ENCODE measurements around the gene MDGA2. TPM values are rescaled to one million over a fixed set of nuclear protein-coding genes. Genes with fewer than 3 reads are reported as not detected.

The MDGA2 gene
- total and polyA plus RNA-seq, 11 donors: 0.12 to 0.26 TPM; not detected in 9

DNA sequence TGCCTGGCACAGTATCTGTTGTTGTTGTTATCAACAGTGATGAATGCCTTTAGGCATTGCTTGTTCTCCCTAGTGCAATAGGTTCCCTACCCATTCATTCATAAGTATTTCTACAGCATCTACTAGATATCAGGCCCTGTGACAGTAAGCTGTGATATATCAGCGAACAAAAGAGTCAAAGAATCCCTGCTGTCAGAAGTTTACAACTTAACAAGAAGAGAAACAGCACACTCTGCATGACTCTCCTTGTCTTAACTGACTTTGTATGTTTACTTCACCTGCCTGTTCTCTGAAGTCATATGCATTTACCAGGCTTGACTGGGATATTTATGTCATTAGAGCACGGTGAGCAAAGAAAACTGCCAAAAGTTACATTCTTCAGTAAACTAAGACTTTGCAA, 571.6 kb downstream of the MDGA2 start:
- no peaks in the 10 kb centered on the region for H3K9me3 ChIP-seq

DNA sequence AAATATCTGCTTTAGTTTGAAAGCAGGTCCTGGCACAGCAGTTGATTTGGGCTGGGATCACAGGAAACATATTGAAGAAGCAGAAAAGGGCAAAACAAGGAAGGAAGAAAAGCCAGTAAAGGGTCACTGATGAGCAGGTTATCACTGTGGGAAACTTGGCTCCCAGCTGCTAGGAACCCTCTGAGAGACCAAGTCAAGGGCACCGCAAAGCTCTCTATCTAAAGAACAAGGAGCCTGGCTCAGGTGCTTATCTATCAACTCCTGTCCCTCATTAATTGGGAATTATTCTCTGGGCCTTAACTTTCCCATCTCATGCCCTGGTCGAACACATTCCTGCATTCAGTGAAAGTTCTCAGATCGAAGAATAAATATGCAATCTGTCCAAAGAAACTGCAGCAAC, 572.9 kb downstream of the MDGA2 start:
- no peaks in the 10 kb centered on the region for H3K36me3 ChIP-seq
- ATAC-seq: no peak
- intact Hi-C loops (cut with DNase I): no loop called here

More for the DNA sequence above, 571.6 kb downstream of the MDGA2 start:
- 27 to 38% (median 30%) methylated on average over 2 of the region's 2 CpGs for WGBS, 4 donors
- intact Hi-C loops (cut with DNase I): no loop called here
- no peak for TF ChIP-seq POLR2A (IDR thresholded peaks at IDR 0.05)
- TF ChIP-seq, protein P1, sequence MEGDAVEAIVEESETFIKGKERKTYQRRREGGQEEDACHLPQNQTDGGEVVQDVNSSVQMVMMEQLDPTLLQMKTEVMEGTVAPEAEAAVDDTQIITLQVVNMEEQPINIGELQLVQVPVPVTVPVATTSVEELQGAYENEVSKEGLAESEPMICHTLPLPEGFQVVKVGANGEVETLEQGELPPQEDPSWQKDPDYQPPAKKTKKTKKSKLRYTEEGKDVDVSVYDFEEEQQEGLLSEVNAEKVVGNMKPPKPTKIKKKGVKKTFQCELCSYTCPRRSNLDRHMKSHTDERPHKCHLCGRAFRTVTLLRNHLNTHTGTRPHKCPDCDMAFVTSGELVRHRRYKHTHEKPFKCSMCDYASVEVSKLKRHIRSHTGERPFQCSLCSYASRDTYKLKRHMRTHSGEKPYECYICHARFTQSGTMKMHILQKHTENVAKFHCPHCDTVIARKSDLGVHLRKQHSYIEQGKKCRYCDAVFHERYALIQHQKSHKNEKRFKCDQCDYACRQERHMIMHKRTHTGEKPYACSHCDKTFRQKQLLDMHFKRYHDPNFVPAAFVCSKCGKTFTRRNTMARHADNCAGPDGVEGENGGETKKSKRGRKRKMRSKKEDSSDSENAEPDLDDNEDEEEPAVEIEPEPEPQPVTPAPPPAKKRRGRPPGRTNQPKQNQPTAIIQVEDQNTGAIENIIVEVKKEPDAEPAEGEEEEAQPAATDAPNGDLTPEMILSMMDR (IDR thresholded peaks at IDR 0.05): no peak
- no peaks in the 10 kb centered on the region for H3K4me1 ChIP-seq
- no peak overlapping the region for H3K4me3 ChIP-seq
- no peaks in the 10 kb centered on the region for H3K36me3 ChIP-seq
- no peaks in the 10 kb centered on the region for H3K27me3 ChIP-seq
- ATAC-seq (no peak), DNase-seq (no peak)
- no peak overlapping the region for H3K27ac ChIP-seq

DNA sequence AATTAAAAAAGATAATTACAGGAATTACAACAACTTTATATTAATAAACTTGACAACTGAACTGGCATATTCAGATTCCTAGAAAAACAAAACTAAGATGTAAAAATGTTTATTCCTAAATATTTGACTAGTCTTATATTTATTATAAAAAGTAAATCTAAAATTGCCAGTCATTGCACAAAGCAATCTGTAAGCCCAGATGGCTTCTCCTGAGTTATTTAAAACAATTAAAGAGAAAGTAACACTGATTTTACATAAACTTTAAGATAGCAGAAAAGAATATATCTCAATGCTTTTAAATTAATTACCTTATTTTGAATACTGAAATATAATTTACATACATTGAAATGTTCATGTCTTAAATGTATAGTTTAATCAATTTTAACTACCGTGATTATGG, 589.7 kb downstream of the MDGA2 start:
- Histone ChIP-seq H3K36me3 (no peaks in the 10 kb centered on the region), H3K4me3 (no peak overlapping the region), H3K27me3 (no peaks in the 10 kb centered on the region), H3K4me1 (no peaks in the 10 kb centered on the region), H3K27ac (no peak overlapping the region), H3K9me3 (peaks cover 0 to 3% (median 0%) of the 10 kb centered on the region in 12 donors)
- TF ChIP-seq, protein P1 (IDR thresholded peaks at IDR 0.05): no peak
- TF ChIP-seq POLR2A (IDR thresholded peaks at IDR 0.05): no peak
- 87 to 95% (median 93%) methylated on average over 1 of the region's 1 CpG for WGBS, 4 donors
- no peak for ATAC-seq
- intact Hi-C loops (cut with DNase I): no loop called here
- DNase-seq: no peak

More for the DNA sequence above, 572.9 kb downstream of the MDGA2 start:
- no peak for DNase-seq
- TF ChIP-seq, protein P1 (IDR thresholded peaks at IDR 0.05): no peak
- TF ChIP-seq POLR2A (IDR thresholded peaks at IDR 0.05): no peak
- Histone ChIP-seq H3K4me3 (no peak overlapping the region), H3K9me3 (no peaks in the 10 kb centered on the region), H3K27ac (no peak overlapping the region), H3K27me3 (no peaks in the 10 kb centered on the region), H3K4me1 (no peaks in the 10 kb centered on the region)
- 24 to 52% (median 40%) methylated on average over 3 of the region's 3 CpGs for WGBS, 4 donors

DNA sequence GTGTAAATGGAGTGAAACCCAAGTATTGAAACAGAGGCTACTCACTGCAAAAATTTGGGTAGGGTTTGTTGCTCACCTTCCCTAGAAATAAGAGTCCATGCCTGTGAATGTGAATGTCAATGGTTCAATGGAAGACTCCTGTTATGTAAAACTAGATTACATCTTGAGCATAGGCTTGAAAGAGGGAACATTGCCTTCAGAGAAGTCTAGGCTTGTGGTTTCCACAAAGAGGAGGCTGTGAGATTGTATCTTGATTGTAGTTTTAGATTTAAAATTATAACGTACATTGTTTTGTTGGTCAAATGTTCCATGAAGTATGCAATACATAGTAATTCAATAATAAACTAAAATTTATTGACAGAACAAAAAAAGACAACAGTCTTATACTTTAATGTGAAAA, 610.1 kb downstream of the MDGA2 start:
- intact Hi-C loops (cut with DNase I): no loop called here
- WGBS, 4 donors: 67 to 80% (median 70%) methylated on average over 1 of the region's 1 CpG
- Histone ChIP-seq H3K9me3 (no peaks in the 10 kb centered on the region), H3K4me3 (no peak overlapping the region), H3K27ac (no peak overlapping the region), H3K36me3 (no peaks in the 10 kb centered on the region), H3K4me1 (no peaks in the 10 kb centered on the region), H3K27me3 (peaks cover 0 to 3% (median 0%) of the 10 kb centered on the region in 9 donors)
- TF ChIP-seq, protein P1 (IDR thresholded peaks at IDR 0.05): no peak
- no peak for TF ChIP-seq POLR2A (IDR thresholded peaks at IDR 0.05)
- DNase-seq: no peak
- ATAC-seq: no peak

All from heart left ventricle (tissue), 16 donors.